IPS-18a (cell line): ENCODE data around the gene SLC25A48.

Experiments used
- H3K27ac ChIP-seq: one replicate; pipeline ENCODE4 v1.5.1; 2013; ENCODE audit warnings: low read length
- H3K27me3 ChIP-seq: one replicate; pipeline ENCODE4 v1.6.1; 2013; ENCODE audit warnings: mild to moderate bottlenecking, low read length; ENCODE audit not compliant: control insufficient read depth, insufficient read depth
- H3K36me3 ChIP-seq: one replicate; pipeline ENCODE4 v1.6.1; 2013; ENCODE audit warnings: low read depth, low read length; ENCODE audit not compliant: control insufficient read depth
- H3K4me1 ChIP-seq: one replicate; pipeline ENCODE4 v1.6.1; 2013; ENCODE audit warnings: low read depth, low read length; ENCODE audit not compliant: control insufficient read depth
- H3K4me3 ChIP-seq: one replicate; pipeline ENCODE4 v1.5.1; 2013; ENCODE audit warnings: low read length
- H3K9ac ChIP-seq: one replicate; pipeline ENCODE4 v1.6.1; 2013; ENCODE audit warnings: mild to moderate bottlenecking, low read length, moderate library complexity
- H3K9me3 ChIP-seq: one replicate; pipeline ENCODE4 v1.6.1; 2013; ENCODE audit warnings: low read depth, low read length; ENCODE audit not compliant: control insufficient read depth

Gene SLC25A48

DNA sequence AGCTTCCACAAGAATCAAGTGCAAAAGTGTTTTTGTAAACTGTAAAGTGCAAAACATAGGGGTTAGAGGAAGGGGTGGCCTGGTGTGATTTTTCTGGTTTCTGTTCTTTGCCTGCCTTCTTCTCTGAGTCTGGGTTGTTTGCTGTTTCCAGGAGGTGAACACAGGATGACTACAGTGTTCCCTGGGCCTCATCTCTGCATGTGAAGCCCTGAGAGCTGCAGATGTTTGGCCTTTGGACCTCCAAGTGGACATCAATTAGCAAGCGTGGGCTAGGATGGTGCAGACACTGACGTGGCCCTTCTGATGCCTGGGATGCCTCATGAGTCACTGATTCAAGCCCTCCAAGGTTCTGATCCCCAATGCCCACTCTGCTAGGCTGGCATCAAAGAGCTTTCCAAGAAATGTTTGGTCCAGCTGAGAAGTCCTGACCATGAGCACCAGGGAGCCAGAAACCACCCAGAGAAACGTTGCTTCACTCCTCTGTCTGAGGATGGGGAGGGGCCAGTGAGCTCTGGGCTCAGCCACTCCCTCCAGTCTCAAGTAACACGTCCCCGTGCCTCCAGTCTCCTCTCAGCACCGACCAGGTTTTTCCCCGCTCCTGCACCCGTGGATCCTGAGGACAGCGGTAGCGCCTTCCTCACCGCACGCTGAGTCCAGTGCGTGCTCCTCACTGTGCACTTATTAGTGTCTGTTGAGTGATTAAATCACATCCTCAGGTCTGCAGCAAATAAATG is 53.6 kb downstream of the SLC25A48 start:
- H3K4me3 ChIP-seq: no peak overlapping the region
- H3K4me1 ChIP-seq: no peaks in the 10 kb centered on the region
- peaks cover 14% of the 10 kb centered on the region for H3K27me3 ChIP-seq
- H3K36me3 ChIP-seq: no peaks in the 10 kb centered on the region
- no peaks in the 10 kb centered on the region for H3K9me3 ChIP-seq
- H3K9ac ChIP-seq: no peak overlapping the region
- H3K27ac ChIP-seq: no peak overlapping the region

GRCh38 chr5:135890296-135890695 is 55.8 kb downstream of the SLC25A48 start:
- peaks cover 14% of the 10 kb centered on the region for H3K27me3 ChIP-seq
- H3K9me3 ChIP-seq: no peaks in the 10 kb centered on the region
- no peaks in the 10 kb centered on the region for H3K4me1 ChIP-seq
- no peak overlapping the region for H3K4me3 ChIP-seq
- no peaks in the 10 kb centered on the region for H3K36me3 ChIP-seq
- no peak overlapping the region for H3K27ac ChIP-seq
- no peak overlapping the region for H3K9ac ChIP-seq

DNA sequence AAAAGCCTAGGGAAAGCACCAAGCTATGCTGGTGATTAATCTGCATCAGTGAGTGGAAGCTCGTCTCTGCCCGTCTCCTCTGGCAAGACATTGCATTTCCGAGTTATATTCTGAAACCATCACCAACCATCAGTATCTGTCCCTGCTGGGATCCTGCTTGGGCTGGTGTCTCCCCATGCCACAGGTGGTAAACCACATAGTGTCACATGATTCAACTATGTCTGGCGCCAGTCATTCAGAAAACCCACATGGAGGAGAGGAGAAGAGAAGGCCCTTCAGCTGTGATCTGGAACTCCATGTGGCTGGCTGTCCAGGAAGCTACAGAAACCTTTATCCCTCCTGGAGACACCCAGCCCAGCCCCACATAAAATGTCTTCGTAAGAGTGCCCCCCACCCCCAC is 56.4 kb downstream of the SLC25A48 start:
- H3K27me3 ChIP-seq: peaks cover 14% of the 10 kb centered on the region
- no peaks in the 10 kb centered on the region for H3K36me3 ChIP-seq
- no peak overlapping the region for H3K4me3 ChIP-seq
- no peak overlapping the region for H3K27ac ChIP-seq
- no peaks in the 10 kb centered on the region for H3K9me3 ChIP-seq
- no peak overlapping the region for H3K9ac ChIP-seq
- H3K4me1 ChIP-seq: no peaks in the 10 kb centered on the region

GRCh38 chr5:135891268-135891667 is 56.8 kb downstream of the SLC25A48 start:
- Histone ChIP-seq H3K9me3 (no peaks in the 10 kb centered on the region), H3K27ac (no peak overlapping the region), H3K36me3 (no peaks in the 10 kb centered on the region), H3K27me3 (peaks cover 14% of the 10 kb centered on the region), H3K9ac (no peak overlapping the region), H3K4me1 (no peaks in the 10 kb centered on the region), H3K4me3 (no peak overlapping the region)

DNA sequence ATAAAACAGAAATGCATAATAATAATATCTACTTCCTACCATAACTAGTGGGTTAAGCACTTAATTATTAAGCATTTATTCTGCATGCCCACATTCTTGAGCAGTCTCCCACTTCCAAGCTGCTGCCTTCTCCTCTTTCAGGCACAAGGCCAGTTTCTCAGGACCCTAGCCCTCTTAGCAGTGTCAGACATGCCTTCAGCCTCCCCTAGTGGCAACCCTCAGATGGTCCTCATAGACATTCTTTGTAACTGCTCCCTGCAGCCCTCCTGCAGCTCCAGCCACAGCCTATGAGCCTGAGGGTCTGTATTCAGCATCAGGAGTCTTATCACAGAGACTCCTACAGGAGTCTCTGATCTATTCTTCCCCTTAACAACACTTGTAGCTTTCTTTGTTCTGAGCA is 57.3 kb downstream of the SLC25A48 start:
- peaks cover 14% of the 10 kb centered on the region for H3K27me3 ChIP-seq
- H3K9ac ChIP-seq: no peak overlapping the region
- no peaks in the 10 kb centered on the region for H3K9me3 ChIP-seq
- no peaks in the 10 kb centered on the region for H3K4me1 ChIP-seq
- H3K27ac ChIP-seq: no peak overlapping the region
- no peak overlapping the region for H3K4me3 ChIP-seq
- no peaks in the 10 kb centered on the region for H3K36me3 ChIP-seq

DNA sequence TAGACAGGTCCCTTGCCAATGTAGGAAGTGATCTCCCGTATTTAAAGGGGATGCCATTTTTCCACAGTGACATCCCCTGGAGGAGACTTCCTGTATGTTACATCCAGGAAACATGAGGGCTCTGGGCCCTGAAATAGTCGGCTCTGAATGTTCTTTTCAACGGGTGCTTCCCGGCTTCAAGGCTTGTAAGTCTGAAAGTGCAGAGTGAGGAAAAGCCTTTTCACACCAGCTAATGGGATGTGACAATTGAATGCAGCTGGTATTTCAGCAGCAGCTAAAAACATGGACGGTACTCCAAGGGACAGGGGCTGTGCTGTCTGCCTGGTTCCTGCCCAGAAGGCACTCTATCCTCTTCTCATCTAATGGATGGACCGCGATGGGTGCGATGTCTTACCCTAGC is 59.8 kb downstream of the SLC25A48 start:
- Histone ChIP-seq H3K36me3 (no peaks in the 10 kb centered on the region), H3K4me1 (no peaks in the 10 kb centered on the region), H3K9me3 (no peaks in the 10 kb centered on the region), H3K27me3 (no peaks in the 10 kb centered on the region), H3K27ac (no peak overlapping the region), H3K9ac (no peak overlapping the region), H3K4me3 (no peak overlapping the region)

DNA sequence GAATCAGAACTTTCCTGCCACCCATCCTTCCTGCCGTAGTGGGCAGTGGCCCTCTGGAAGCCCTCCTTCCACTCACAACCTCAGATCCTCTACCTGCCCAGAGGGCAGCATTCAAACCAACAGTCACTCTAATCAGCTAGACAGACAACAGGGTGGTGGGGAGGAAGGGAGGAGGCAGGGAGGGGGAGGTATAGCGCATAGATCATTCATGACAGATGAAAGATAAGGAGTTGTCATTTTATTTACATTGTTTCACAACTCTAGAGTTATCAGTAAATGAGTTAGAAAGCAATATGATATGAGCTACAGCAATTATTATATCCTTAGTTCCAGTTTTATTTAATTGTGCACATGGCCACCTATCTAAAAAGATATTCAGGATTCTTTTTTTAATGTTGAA is 60.3 kb downstream of the SLC25A48 start:
- no peak overlapping the region for H3K9ac ChIP-seq
- H3K27ac ChIP-seq: no peak overlapping the region
- H3K4me3 ChIP-seq: no peak overlapping the region
- H3K9me3 ChIP-seq: no peaks in the 10 kb centered on the region
- no peaks in the 10 kb centered on the region for H3K27me3 ChIP-seq
- no peaks in the 10 kb centered on the region for H3K36me3 ChIP-seq
- H3K4me1 ChIP-seq: no peaks in the 10 kb centered on the region

- H3K9me3 ChIP-seq: no peaks in the 10 kb centered on the region
- H3K27me3 ChIP-seq: no peaks in the 10 kb centered on the region
- H3K4me3 ChIP-seq: no peak within 1 kb of the TSS
- H3K36me3 ChIP-seq: no peaks in the 10 kb centered on the region
- H3K9ac ChIP-seq: no peak within 1 kb of the TSS
- no peak within 1 kb of the TSS for H3K27ac ChIP-seq
- no peaks in the 10 kb centered on the region for H3K4me1 ChIP-seq
Observed at GRCh38 chr5:135895474-135896006, 61.1 kb downstream of the SLC25A48 start, which contains the start of gene IL9. TSS of gene IL9 (minus strand) at chr5:135895841. CDS start at chr5:135895816, 25 bp downstream.

DNA sequence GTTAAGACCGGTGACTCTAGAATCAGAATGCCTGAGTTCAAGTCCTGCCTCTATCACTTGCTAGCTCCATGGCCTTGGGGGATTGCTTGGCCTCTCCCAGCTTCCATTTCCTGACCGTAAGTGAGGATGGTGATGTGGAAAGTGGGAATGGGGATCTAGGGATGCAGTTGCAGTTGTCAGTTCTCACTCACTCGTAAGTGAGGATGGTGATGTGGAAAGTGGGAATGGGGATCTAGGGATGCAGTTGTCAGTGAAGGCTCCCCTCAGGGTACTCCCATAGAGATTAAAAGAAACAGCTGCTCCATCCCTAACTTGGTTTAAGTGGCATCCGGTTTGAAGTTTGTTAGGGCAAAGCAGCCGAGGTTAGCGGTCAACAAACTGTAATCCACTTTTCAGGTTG is 64.2 kb downstream of the SLC25A48 start:
- no peaks in the 10 kb centered on the region for H3K36me3 ChIP-seq
- no peaks in the 10 kb centered on the region for H3K4me1 ChIP-seq
- H3K9me3 ChIP-seq: no peaks in the 10 kb centered on the region
- H3K9ac ChIP-seq: no peak overlapping the region
- H3K27me3 ChIP-seq: no peaks in the 10 kb centered on the region
- no peak overlapping the region for H3K27ac ChIP-seq
- H3K4me3 ChIP-seq: no peak overlapping the region

GRCh38 chr5:135900276-135900675 is 65.8 kb downstream of the SLC25A48 start:
- H3K9me3 ChIP-seq: no peaks in the 10 kb centered on the region
- H3K9ac ChIP-seq: no peak overlapping the region
- no peak overlapping the region for H3K27ac ChIP-seq
- no peaks in the 10 kb centered on the region for H3K27me3 ChIP-seq
- H3K4me1 ChIP-seq: no peaks in the 10 kb centered on the region
- H3K36me3 ChIP-seq: no peaks in the 10 kb centered on the region
- H3K4me3 ChIP-seq: no peak overlapping the region

DNA sequence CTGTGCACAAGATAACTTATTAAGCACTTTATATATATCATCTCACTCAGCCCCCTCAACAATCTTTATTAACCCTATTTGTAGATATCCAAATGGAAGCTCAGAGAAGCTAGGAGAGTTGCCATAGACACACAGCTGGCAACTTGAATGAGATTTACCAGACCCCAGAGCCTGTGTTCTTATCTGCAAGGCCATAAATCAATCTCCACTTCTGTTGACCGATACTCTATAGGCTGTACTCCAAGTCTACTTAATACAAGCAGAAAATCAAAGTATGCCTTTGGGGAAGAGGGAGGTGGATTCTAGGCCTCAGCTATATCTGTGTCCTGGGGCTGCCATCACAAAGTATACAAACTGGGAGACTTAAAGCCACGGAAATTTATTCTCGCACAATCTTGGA is 67.2 kb downstream of the SLC25A48 start:
- no peaks in the 10 kb centered on the region for H3K36me3 ChIP-seq
- H3K9me3 ChIP-seq: no peaks in the 10 kb centered on the region
- H3K4me3 ChIP-seq: no peak overlapping the region
- H3K27me3 ChIP-seq: no peaks in the 10 kb centered on the region
- H3K4me1 ChIP-seq: no peaks in the 10 kb centered on the region
- H3K27ac ChIP-seq: no peak overlapping the region
- H3K9ac ChIP-seq: no peak overlapping the region

DNA sequence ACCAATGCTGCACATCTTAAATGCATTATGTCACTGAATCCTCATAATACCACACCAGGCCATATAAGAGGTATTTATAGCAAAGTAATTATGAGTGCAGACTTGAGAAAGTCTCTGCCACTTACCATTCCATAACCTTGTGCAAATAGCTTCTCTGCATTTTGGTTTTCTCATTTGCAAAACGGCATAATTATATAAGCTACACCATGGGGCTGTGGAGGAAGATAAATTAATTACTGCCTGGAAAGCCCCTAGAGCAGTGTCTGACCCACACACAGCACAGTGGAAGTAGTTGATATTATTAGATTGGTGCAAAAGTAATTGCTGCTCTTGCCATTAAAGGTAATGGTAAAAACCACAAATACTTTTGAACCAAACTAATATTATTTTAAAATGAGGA is 70.7 kb downstream of the SLC25A48 start:
- Histone ChIP-seq H3K27me3 (no peaks in the 10 kb centered on the region), H3K9me3 (no peaks in the 10 kb centered on the region), H3K36me3 (no peaks in the 10 kb centered on the region), H3K27ac (no peak overlapping the region), H3K9ac (no peak overlapping the region), H3K4me3 (no peak overlapping the region), H3K4me1 (no peaks in the 10 kb centered on the region)
